Measurements from ENCODE around the gene FTHL17. TPM values are rescaled to one million over a fixed set of nuclear protein-coding genes. Genes with fewer than 3 reads are reported as not detected.

Gene FTHL17
- total RNA-seq, 2 experiments from 2014 or later: not detected

GRCh38 chrX:31027351-31027750 lies 44.5 kb downstream of the FTHL17 start:
- no peak overlapping the region for H3K27ac Mint-ChIP-seq
- no peaks in the 10 kb centered on the region for H3K36me3 Mint-ChIP-seq (ENCODE audit: low read depth)
- CTCF ChIA-PET: no interaction called here

GRCh38 chrX:31024866-31025265 lies 47.0 kb downstream of the FTHL17 start:
- Mint-ChIP-seq H3K27me3 (ENCODE audit: low read depth) (peaks cover 1% of the 10 kb centered on the region), H3K36me3 (ENCODE audit: low read depth) (no peaks in the 10 kb centered on the region), H3K9me3 (peaks cover 2% of the 10 kb centered on the region), H3K4me3 (no peak overlapping the region), H3K27ac (no peak overlapping the region), H3K4me1 (ENCODE audit: low read depth) (no peaks in the 10 kb centered on the region)
- intact Hi-C loops (cut with micrococcal nuclease): no loop called here
- CTCF ChIA-PET: no interaction called here
- DNase-seq: no peak

More at GRCh38 chrX:31027351-31027750, 44.5 kb downstream of the FTHL17 start:
- intact Hi-C loops (cut with micrococcal nuclease): no loop called here
- H3K9me3 Mint-ChIP-seq: no peaks in the 10 kb centered on the region
- H3K4me1 Mint-ChIP-seq (ENCODE audit: low read depth): no peaks in the 10 kb centered on the region
- no peak overlapping the region for H3K4me3 Mint-ChIP-seq
- H3K27me3 Mint-ChIP-seq (ENCODE audit: low read depth): peaks cover 2% of the 10 kb centered on the region
- no peak for DNase-seq

- no peaks in the 10 kb centered on the region for H3K4me1 Mint-ChIP-seq (ENCODE audit: low read depth)
- no peak overlapping the region for H3K4me3 Mint-ChIP-seq
These were observed 50.3 kb downstream of the FTHL17 start for GRCh38 chrX:31021537-31021936.

More at GRCh38 chrX:31021537-31021936, 50.3 kb downstream of the FTHL17 start:
- no peak for DNase-seq
- H3K9me3 Mint-ChIP-seq: peaks cover 2% of the 10 kb centered on the region
- H3K27ac Mint-ChIP-seq: no peak overlapping the region
- no peaks in the 10 kb centered on the region for H3K36me3 Mint-ChIP-seq (ENCODE audit: low read depth)
- H3K27me3 Mint-ChIP-seq (ENCODE audit: low read depth): no peaks in the 10 kb centered on the region
- CTCF ChIA-PET: interaction anchor here (2.0 kb wide), 1 partner anchor 16 kb away, joined by 5 read pairs; no protein-coding TSS in a partner anchor
- intact Hi-C loops (cut with micrococcal nuclease): no loop called here

Other genes with a start within 250 kb of the FTHL17 start
- gene TAB3, start 182.8 kb downstream of the FTHL17 start, total RNA-seq: 10 to 100 TPM; 13.6 to 15.7 TPM

All from activated naive CD4-positive, alpha-beta T cell treated with anti-CD3 and anti-CD28 coated beads for 36 hours (primary cell).